ENCODE data around the gene PTGER4.

PTGER4 gene

DNA sequence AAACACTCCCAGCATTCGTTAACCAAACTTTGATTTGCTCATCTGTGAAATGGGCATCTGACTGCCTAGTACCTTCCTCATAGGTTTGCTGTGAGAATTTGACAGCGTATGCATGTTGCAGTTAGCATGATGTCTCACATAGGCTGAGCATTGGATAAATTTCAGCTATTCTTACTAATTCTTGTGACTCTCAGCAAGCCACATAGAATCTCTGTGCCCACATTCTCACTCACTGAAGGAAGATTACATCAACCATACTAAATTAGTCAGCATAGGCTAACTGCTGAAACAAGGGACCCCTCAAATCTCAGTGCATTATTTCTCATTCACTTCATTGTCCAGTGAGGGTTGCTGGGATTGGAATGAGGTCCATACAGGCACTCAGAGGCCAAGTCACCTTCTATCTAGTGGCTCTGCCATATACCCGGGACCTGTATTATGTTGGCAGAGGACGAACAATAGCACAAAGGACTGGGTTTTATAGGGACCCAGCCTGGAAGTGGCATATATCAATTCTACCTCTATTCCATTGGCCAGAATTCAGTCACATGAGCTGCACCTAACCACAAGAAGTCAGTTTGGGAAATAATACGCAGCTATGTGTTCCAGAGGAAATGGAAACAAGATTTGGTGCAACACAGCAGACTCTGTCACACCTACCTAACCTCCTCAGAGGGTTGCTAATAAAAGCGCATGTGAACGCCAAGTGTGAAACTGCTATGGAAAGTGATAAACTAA, 4.2 kb upstream of the PTGER4 start:
- no peaks in the 10 kb centered on the region for H3K36me3 ChIP-seq (replicated peaks; ENCODE audit: insufficient read depth, low read length)
- no peaks in the 10 kb centered on the region for H3K9me2 ChIP-seq (replicated peaks; ENCODE audit: insufficient read depth, low read length)
- no peak overlapping the region for H3K9ac ChIP-seq (ENCODE audit: low read length)
- TF ChIP-seq EZH2 (optimal IDR thresholded peaks at IDR 0.05; ENCODE audit: low read depth, low read length) (no peak), EZH2phosphoT487 (IDR thresholded peaks at IDR 0.05; ENCODE audit: low read length) (no peak)
- TF ChIP-seq, protein P1, sequence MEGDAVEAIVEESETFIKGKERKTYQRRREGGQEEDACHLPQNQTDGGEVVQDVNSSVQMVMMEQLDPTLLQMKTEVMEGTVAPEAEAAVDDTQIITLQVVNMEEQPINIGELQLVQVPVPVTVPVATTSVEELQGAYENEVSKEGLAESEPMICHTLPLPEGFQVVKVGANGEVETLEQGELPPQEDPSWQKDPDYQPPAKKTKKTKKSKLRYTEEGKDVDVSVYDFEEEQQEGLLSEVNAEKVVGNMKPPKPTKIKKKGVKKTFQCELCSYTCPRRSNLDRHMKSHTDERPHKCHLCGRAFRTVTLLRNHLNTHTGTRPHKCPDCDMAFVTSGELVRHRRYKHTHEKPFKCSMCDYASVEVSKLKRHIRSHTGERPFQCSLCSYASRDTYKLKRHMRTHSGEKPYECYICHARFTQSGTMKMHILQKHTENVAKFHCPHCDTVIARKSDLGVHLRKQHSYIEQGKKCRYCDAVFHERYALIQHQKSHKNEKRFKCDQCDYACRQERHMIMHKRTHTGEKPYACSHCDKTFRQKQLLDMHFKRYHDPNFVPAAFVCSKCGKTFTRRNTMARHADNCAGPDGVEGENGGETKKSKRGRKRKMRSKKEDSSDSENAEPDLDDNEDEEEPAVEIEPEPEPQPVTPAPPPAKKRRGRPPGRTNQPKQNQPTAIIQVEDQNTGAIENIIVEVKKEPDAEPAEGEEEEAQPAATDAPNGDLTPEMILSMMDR (IDR thresholded peaks at IDR 0.05; ENCODE audit: low read length) = no peak
- peaks cover 9% of the 10 kb centered on the region for H3K4me1 ChIP-seq (ENCODE audit: low read length)
- peaks cover 26% of the 10 kb centered on the region for H3F3A ChIP-seq (ENCODE audit: insufficient read depth, low read length)
- H3K79me2 ChIP-seq (ENCODE audit: low read length) = peaks cover 1% of the 10 kb centered on the region; the same call in 1 of the 2 replicates
- no peaks in the 10 kb centered on the region for H4K20me1 ChIP-seq (ENCODE audit: insufficient read depth, low read length)
- DNase-seq = no peak
- H3K27ac ChIP-seq (ENCODE audit: low read length) = no peak overlapping the region
- no peaks in the 10 kb centered on the region for H3K27me3 ChIP-seq (replicated peaks; ENCODE audit: insufficient read depth, low read length)
- no peak overlapping the region for H2AFZ ChIP-seq (ENCODE audit: low read length)
- no peaks in the 10 kb centered on the region for H3K9me3 ChIP-seq (replicated peaks; ENCODE audit: insufficient read depth, low read length)
- no peak overlapping the region for H3K4me3 ChIP-seq (ENCODE audit: low read length)
- no peak overlapping the region for H3K4me2 ChIP-seq (ENCODE audit: low read depth, low read length)

DNA sequence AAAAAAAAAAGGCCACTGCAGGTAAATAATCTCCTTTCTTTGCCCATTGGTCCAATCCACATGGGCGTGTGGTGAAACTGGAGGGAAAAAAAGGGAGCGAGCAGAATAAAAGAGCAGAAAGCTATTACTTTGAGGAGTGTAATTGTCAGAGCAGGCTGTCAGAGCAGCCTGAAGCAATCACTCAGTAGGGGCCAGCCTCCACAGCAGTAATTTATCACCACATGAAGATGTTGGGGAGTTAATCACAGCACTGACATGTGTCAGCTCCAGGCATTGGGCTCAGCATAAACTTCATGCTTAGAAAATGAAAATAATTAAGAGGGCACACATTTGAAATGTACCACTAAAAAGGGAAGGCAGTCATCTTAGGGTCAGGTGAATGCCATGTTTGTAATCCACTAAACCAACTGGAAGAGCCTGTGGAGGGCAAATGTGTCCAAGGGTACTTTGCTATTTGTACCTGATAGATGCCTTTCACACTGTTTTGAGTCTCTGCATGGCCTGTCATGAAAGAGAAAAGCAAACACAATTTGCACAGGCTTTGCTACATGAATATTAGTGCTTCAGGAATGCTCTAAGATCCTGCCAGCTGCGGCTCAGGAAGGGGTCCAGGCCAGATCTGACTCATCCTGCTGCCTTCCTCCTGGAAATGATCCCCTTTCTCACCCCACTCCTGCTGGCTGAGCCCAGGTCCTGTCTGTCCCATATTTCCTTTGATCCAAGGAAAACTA, 2.9 kb upstream of the PTGER4 start:
- no peaks in the 10 kb centered on the region for H4K20me1 ChIP-seq (ENCODE audit: insufficient read depth, low read length)
- H3K79me2 ChIP-seq (ENCODE audit: low read length) = peaks cover 8% of the 10 kb centered on the region
- no peaks in the 10 kb centered on the region for H3K9me2 ChIP-seq (replicated peaks; ENCODE audit: insufficient read depth, low read length)
- H2AFZ ChIP-seq (ENCODE audit: low read length) = no peak overlapping the region
- no peak overlapping the region for H3K4me3 ChIP-seq (ENCODE audit: low read length)
- DNase-seq = no peak
- TF ChIP-seq EZH2 (optimal IDR thresholded peaks at IDR 0.05; ENCODE audit: low read depth, low read length) = no peak
- TF ChIP-seq EZH2phosphoT487 (IDR thresholded peaks at IDR 0.05; ENCODE audit: low read length) = no peak
- TF ChIP-seq, protein P1 (IDR thresholded peaks at IDR 0.05; ENCODE audit: low read length) = no peak
- H3K4me2 ChIP-seq (ENCODE audit: low read depth, low read length) = no peak overlapping the region
- no peaks in the 10 kb centered on the region for H3K9me3 ChIP-seq (replicated peaks; ENCODE audit: insufficient read depth, low read length)
- H3K9ac ChIP-seq (ENCODE audit: low read length) = no peak overlapping the region
- no peak overlapping the region for H3K27ac ChIP-seq (ENCODE audit: low read length)
- H3K4me1 ChIP-seq (ENCODE audit: low read length) = peaks cover 9% of the 10 kb centered on the region
- no peaks in the 10 kb centered on the region for H3K27me3 ChIP-seq (replicated peaks; ENCODE audit: insufficient read depth, low read length)
- no peaks in the 10 kb centered on the region for H3K36me3 ChIP-seq (replicated peaks; ENCODE audit: insufficient read depth, low read length)
- H3F3A ChIP-seq (ENCODE audit: insufficient read depth, low read length) = peaks cover 26% of the 10 kb centered on the region

DNA sequence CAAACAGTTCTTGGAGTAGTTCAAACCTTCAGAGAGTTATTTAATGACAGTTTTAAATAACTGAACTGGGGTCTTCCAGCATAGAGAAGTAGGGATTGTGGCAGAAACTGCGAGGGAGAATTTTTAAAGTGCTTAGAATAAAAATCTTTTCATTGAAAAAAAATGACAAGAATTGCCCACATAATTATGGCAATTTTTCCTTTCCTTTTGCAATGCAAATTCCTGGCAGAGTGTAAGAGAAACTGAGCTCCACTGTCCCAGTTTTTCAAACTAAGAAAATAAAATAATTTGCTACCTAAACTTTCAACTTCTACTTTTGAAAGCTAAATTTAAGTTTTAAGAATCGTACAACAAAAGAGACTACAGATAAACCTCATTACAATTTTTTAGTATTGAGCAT, 2.3 kb upstream of the PTGER4 start:
- no peaks in the 10 kb centered on the region for H3K36me3 ChIP-seq (replicated peaks; ENCODE audit: insufficient read depth, low read length)
- H3K9me3 ChIP-seq (replicated peaks; ENCODE audit: insufficient read depth, low read length) = no peaks in the 10 kb centered on the region
- peak overlapping the region; percentile 86; the same call in 1 of the 2 replicates for H3K4me2 ChIP-seq (ENCODE audit: low read depth, low read length)
- H3K9ac ChIP-seq (ENCODE audit: low read length) = no peak overlapping the region
- peaks cover 8% of the 10 kb centered on the region for H3K79me2 ChIP-seq (ENCODE audit: low read length)
- H3K27ac ChIP-seq (ENCODE audit: low read length) = no peak overlapping the region
- TF ChIP-seq, protein P1 (IDR thresholded peaks at IDR 0.05; ENCODE audit: low read length) = no peak
- TF ChIP-seq EZH2 (optimal IDR thresholded peaks at IDR 0.05; ENCODE audit: low read depth, low read length) (no peak), EZH2phosphoT487 (IDR thresholded peaks at IDR 0.05; ENCODE audit: low read length) (no peak)
- no peaks in the 10 kb centered on the region for H3K9me2 ChIP-seq (replicated peaks; ENCODE audit: insufficient read depth, low read length)
- no peaks in the 10 kb centered on the region for H4K20me1 ChIP-seq (ENCODE audit: insufficient read depth, low read length)
- peaks cover 9% of the 10 kb centered on the region for H3K4me1 ChIP-seq (ENCODE audit: low read length)
- no peak overlapping the region for H2AFZ ChIP-seq (ENCODE audit: low read length)
- no peak overlapping the region for H3K4me3 ChIP-seq (ENCODE audit: low read length)
- H3F3A ChIP-seq (ENCODE audit: insufficient read depth, low read length) = peaks cover 26% of the 10 kb centered on the region
- no peaks in the 10 kb centered on the region for H3K27me3 ChIP-seq (replicated peaks; ENCODE audit: insufficient read depth, low read length)
- DNase-seq = no peak

Data from MM.1S (cell line).